H1 (cell line): ENCODE data around the gene RNF214. TPM values are rescaled to one million over a fixed set of nuclear protein-coding genes. Genes with fewer than 3 reads are reported as not detected.
"Not testable (repeated sequence)": the region's sequence is repeated elsewhere in the genome, so short reads cannot be mapped to it uniquely, and the experiment has no call there.

Experiments used
- CTCF ChIA-PET: fragments of 300-600 bp; sonication (Branson Sonifier 250); formaldehyde crosslinking; loops from one replicate; lab custom pipeline; 2021; ENCODE audit not compliant: partially characterized antibody; lab: Charles Lee
- POLR2A ChIA-PET: fragments of 300-600 bp; sonication (Branson Sonifier 250); formaldehyde crosslinking; loops from one replicate; lab custom pipeline; 2021; ENCODE audit warnings: inconsistent platforms; ENCODE audit not compliant: partially characterized antibody; lab: Charles Lee
- DNase-seq, 2 experiments: peaks; one replicate each; pipeline versions ENCODE4 v3.0.0 to v3.0.0-alpha.2; 2010 to 2022; ENCODE audit warnings: low spot score in 2 of 2, low read depth in 1 of 2, mixed read lengths in 1 of 2
- FAIRE-seq: peaks from 2 replicates; lab custom pipeline; 2011; peaks lifted over from hg19 to GRCh38; lab: Jason Lieb, UNC
- H2AFZ ChIP-seq: 2 replicates; pipeline ENCODE4 v1.8.1; 2012; ENCODE audit warnings: low read length, inconsistent platforms
- H2AK5ac ChIP-seq: 2 replicates; pipeline ENCODE4 v1.6.1; 2013; ENCODE audit warnings: low read depth, low read length
- H2BK120ac ChIP-seq: replicated peaks from 2 replicates; pipeline ENCODE3; 2013; ENCODE audit warnings: low read depth, low read length, inconsistent platforms
- H2BK12ac ChIP-seq: 2 replicates; pipeline ENCODE4 v1.6.1; 2013; ENCODE audit warnings: low read depth, low read length
- H2BK15ac ChIP-seq: 2 replicates; pipeline ENCODE4 v1.6.1; 2013; ENCODE audit warnings: low read length
- H2BK20ac ChIP-seq: 2 replicates; pipeline ENCODE4 v1.6.1; 2013; ENCODE audit warnings: low read length
- H2BK5ac ChIP-seq: 2 replicates; pipeline ENCODE4 v1.6.1; 2013; ENCODE audit warnings: low read depth, low read length
- H3K14ac ChIP-seq: 2 replicates; pipeline ENCODE4 v1.6.1; 2013; ENCODE audit warnings: inconsistent platforms; ENCODE audit not compliant: insufficient read length
- H3K18ac ChIP-seq: 2 replicates; pipeline ENCODE4 v1.6.1; 2013; ENCODE audit warnings: low read length; ENCODE audit errors: extremely low read depth
- H3K23ac ChIP-seq: 2 replicates; pipeline ENCODE4 v1.6.1; 2013; ENCODE audit warnings: inconsistent platforms; ENCODE audit not compliant: insufficient read length
- H3K23me2 ChIP-seq: 2 replicates; pipeline ENCODE4 v1.6.1; 2013; ENCODE audit warnings: low read depth, low read length
- H3K27ac ChIP-seq: 2 replicates; pipeline ENCODE4 v1.6.1; 2011; ENCODE audit warnings: low read depth, low read length, inconsistent platforms
- H3K27me3 ChIP-seq, 4 experiments: replicated peaks in 1 of 4; 1 replicate in 1 of 4; 2 replicates in 3 of 4; pipeline versions ENCODE4 v1.6.1 to v1.8.1; 2011 to 2013; ENCODE audit warnings: low read length in 3 of 4, mild to moderate bottlenecking in 3 of 4, inconsistent platforms in 2 of 4, mixed read lengths in 2 of 4, moderate library complexity in 1 of 4; ENCODE audit not compliant: control insufficient read depth in 3 of 4, insufficient read depth in 3 of 4; ENCODE audit errors: extremely low read depth in 1 of 4
- H3K36me3 ChIP-seq, 4 experiments: 2 replicates each; pipeline versions ENCODE4 v1.6.1 to v1.8.1; 2011 to 2013; ENCODE audit warnings: mild to moderate bottlenecking in 4 of 4, low read length in 3 of 4, moderate library complexity in 2 of 4, control low read depth in 1 of 4, inconsistent platforms in 1 of 4; ENCODE audit not compliant: insufficient read depth in 4 of 4, control insufficient read depth in 2 of 4
- H3K4ac ChIP-seq: replicated peaks from 2 replicates; pipeline ENCODE3; 2013; ENCODE audit warnings: low read length, low read depth, mixed read lengths, inconsistent platforms; ENCODE audit not compliant: insufficient read length
- H3K4me1 ChIP-seq, 4 experiments: replicated peaks in 1 of 4; 1 replicate in 1 of 4; 2 replicates in 3 of 4; pipeline versions ENCODE4 v1.6.1 to v1.8.1; 2011 to 2013; ENCODE audit warnings: low read length in 3 of 4, inconsistent platforms in 2 of 4, mixed read lengths in 1 of 4; ENCODE audit not compliant: insufficient read depth in 4 of 4, control insufficient read depth in 3 of 4
- H3K4me2 ChIP-seq, 2 experiments: 2 replicates each; pipeline versions ENCODE4 v1.6.1 to v1.8.1; 2011 to 2013; ENCODE audit warnings: low read depth in 2 of 2, low read length in 2 of 2, control low read depth in 1 of 2, inconsistent platforms in 1 of 2, mild to moderate bottlenecking in 1 of 2; ENCODE audit not compliant: insufficient read depth in 1 of 2
- H3K4me3 ChIP-seq, 4 experiments: fragments of 200-600, 300-600 bp in 1 of 4; sonication (generic), shearing (Covaris generic), sonication (Bioruptor Twin) in 1 of 4; 2 replicates each; pipeline versions ENCODE4 v1.5.1 to v1.8.1; 2011 to 2016; ENCODE audit warnings: low read length in 4 of 4, low read depth in 3 of 4, control low read depth in 2 of 4, inconsistent platforms in 2 of 4, mild to moderate bottlenecking in 2 of 4, mixed read lengths in 1 of 4, moderate library complexity in 1 of 4; ENCODE audit not compliant: insufficient read depth in 2 of 4; ENCODE audit errors: extremely low read depth in 1 of 4
- H3K56ac ChIP-seq: replicated peaks from 2 replicates; pipeline ENCODE3; 2013; ENCODE audit warnings: low read depth, mild to moderate bottlenecking, mixed read lengths, low read length, inconsistent platforms; ENCODE audit not compliant: insufficient read length
- H3K79me1 ChIP-seq: 2 replicates; pipeline ENCODE4 v1.6.1; 2013; ENCODE audit warnings: low read depth, low read length, control low read depth
- H3K79me2 ChIP-seq, 2 experiments: 2 replicates each; pipeline versions ENCODE4 v1.6.1 to v1.8.1; 2012 to 2013; ENCODE audit warnings: low read length in 2 of 2, mild to moderate bottlenecking in 2 of 2, inconsistent platforms in 1 of 2; ENCODE audit not compliant: insufficient read depth in 2 of 2, control insufficient read depth in 1 of 2
- H3K9ac ChIP-seq, 4 experiments: replicated peaks in 1 of 4; 1 replicate in 1 of 4; 2 replicates in 3 of 4; pipeline versions ENCODE4 v1.6.1 to v1.8.1; 2011 to 2013; ENCODE audit warnings: low read depth in 3 of 4, low read length in 3 of 4, control low read depth in 2 of 4, mild to moderate bottlenecking in 2 of 4, moderate library complexity in 2 of 4, inconsistent platforms in 1 of 4; ENCODE audit errors: extremely low read depth in 1 of 4
- H3K9me3 ChIP-seq, 2 experiments: 2 replicates each; pipeline versions ENCODE4 v1.6.1 to v1.8.1; 2012 to 2013; ENCODE audit warnings: mild to moderate bottlenecking in 2 of 2, moderate library complexity in 2 of 2, control low read depth in 1 of 2, inconsistent platforms in 1 of 2, low read depth in 1 of 2, low read length in 1 of 2, mixed read lengths in 1 of 2; ENCODE audit not compliant: insufficient read depth in 2 of 2
- H4K20me1 ChIP-seq, 2 experiments: replicated peaks in 1 of 2; 2 replicates each; pipeline versions ENCODE3 to v1.8.1; 2011 to 2013; ENCODE audit warnings: inconsistent platforms in 2 of 2, low read length in 2 of 2, mild to moderate bottlenecking in 1 of 2; ENCODE audit not compliant: insufficient read depth in 2 of 2, control insufficient read depth in 1 of 2
- H4K5ac ChIP-seq: 2 replicates; pipeline ENCODE4 v1.6.1; 2013; ENCODE audit warnings: low read length, low read depth, mixed read lengths, inconsistent platforms; ENCODE audit not compliant: insufficient read length
- H4K8ac ChIP-seq: 2 replicates; pipeline ENCODE4 v1.8.0; 2013; ENCODE audit warnings: mild to moderate bottlenecking, moderate library complexity, low read length, inconsistent platforms; ENCODE audit not compliant: insufficient read depth; ENCODE audit errors: extremely low read depth
- H4K91ac ChIP-seq: replicated peaks from 2 replicates; pipeline ENCODE3; 2013; ENCODE audit warnings: low read length, mixed read lengths, inconsistent platforms; ENCODE audit not compliant: insufficient read length
- KDM1A ChIP-seq: fragments of 200-600, 300-600 bp; sonication (generic); IDR thresholded peaks from 2 replicates; pipeline ENCODE4 v1.7.1; 2016; ENCODE audit warnings: mild to moderate bottlenecking, low read length, borderline replicate concordance
- WGBS, 2 experiments: shearing (Covaris generic) in 1 of 2; methylation state at CpG; one replicate each; pipeline versions ENCODE4 v1.1.6 to v1.1.7; 2013 to 2015; ENCODE audit warnings: low lambda C conversion rate in 2 of 2, mixed read lengths in 2 of 2, inconsistent platforms in 1 of 2, low coverage in 1 of 2, missing lambda C conversion rate in 1 of 2; ENCODE audit not compliant: insufficient replicate concordance in 2 of 2, insufficient coverage in 1 of 2, insufficient read length in 1 of 2; ENCODE audit errors: extremely low coverage in 1 of 2, missing lambda C conversion rate in 1 of 2; 5-methylcytosine and 5-hydroxymethylcytosine counted together
- polyA plus RNA-seq, 7 experiments: library from polyadenylated mRNA; depleted of rRNA in 3 of 7; stranded (reverse) in 5 of 7; unstranded in 2 of 7; fragments of >200 nt in 5 of 7; fragments of 200-250 nt in 2 of 7; gene quantifications; 1 replicate in 5 of 7; 2 replicates in 1 of 7; 4 replicates in 1 of 7; pipeline versions ENCODE4 v1.2.1 to v1.2.3, GENCODE V29; 2011 to 2013; ENCODE audit warnings: missing spikeins in 2 of 7, mixed read lengths in 2 of 7
- total RNA-seq: library from RNA; stranded (reverse); fragmentation: NEBNext Ultra II Directional; extraction: Animal tissue kit (Norgen Biotek cat#: 25700); gene quantifications from 2 replicates; pipeline ENCODE4 v1.2.1, GENCODE V29; 2021

Gene RNF214
- total and polyA plus RNA-seq, 2 of the 8 experiments (the other 6 are each of a cell fraction or from before 2014, with no cell fraction given) = 34.9 to 35.6 TPM

DNA sequence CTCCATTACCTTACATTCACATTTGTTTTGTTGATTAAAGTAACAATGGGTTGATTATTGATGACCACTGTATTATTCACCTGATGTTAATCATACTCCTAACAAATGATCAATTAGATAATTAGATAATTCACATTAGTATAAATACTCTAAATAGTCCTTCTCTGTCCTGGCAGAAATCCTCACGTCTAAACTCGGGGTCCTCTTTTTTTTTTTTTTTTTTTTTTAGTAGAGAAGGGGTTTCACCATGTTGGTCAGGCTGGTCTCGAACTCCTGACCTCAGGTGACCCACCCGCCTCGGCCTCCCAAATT is 94.7 kb downstream of the RNF214 start:
- H2BK120ac ChIP-seq, H2AFZ ChIP-seq, H2BK5ac ChIP-seq, H3K4me2 ChIP-seq, H3K79me2 ChIP-seq, H3K56ac ChIP-seq, H4K20me1 ChIP-seq, H2AK5ac ChIP-seq, CTCF ChIA-PET, H3K27me3 ChIP-seq, H3K4ac ChIP-seq, H3K23ac ChIP-seq, DNase-seq, H2BK12ac ChIP-seq, H3K23me2 ChIP-seq, H3K9me3 ChIP-seq, H3K36me3 ChIP-seq, H3K4me1 ChIP-seq, H3K18ac ChIP-seq, H3K9ac ChIP-seq, H3K14ac ChIP-seq, FAIRE-seq, H4K91ac ChIP-seq, H4K8ac ChIP-seq, H3K79me1 ChIP-seq, H3K27ac ChIP-seq, H2BK20ac ChIP-seq, H2BK15ac ChIP-seq, H4K5ac ChIP-seq: not testable (repeated sequence)
- 0 out of 2 replicates have a peak, but pooled peaks have one; percentile 13 for TF ChIP-seq KDM1A
- WGBS, 2 experiments = 25% methylated on average over 5 of the region's 5 CpGs; no CpG with 5 or more reads in 1 of the 2 experiments
- POLR2A ChIA-PET = interaction anchor here (0.6 to 2.2 kb wide), 5 partner anchors 8 to 32 kb away, joined by 3 to 6 read pairs (median 3); no protein-coding TSS in a partner anchor
- H3K4me3 ChIP-seq = peak overlapping the region; percentile 65 to 91 (median 73); a peak in 7 of 8 replicates
